RWPE2 (cell line): ENCODE results near the gene HSPA12A.

Source experiments
- ATAC-seq: fragments of 200-7000 bp; cut with Tn5 transposase; 3 replicates; pipeline ENCODE4 v1.9.1; 2021; ENCODE audit warnings: low read depth
- DNase-seq: peaks from one replicate; pipeline ENCODE4 v3.0.0-alpha.2; 2020; ENCODE audit warnings: low spot score
- H3K27ac ChIP-seq: fragments of 450-650 bp; 2 replicates; pipeline ENCODE4 v1.5.1; 2017; ENCODE audit warnings: mild to moderate bottlenecking; ENCODE audit not compliant: poor library complexity, severe bottlenecking
- H3K27me3 ChIP-seq: fragments of 250-450 bp; sonication (Bioruptor Pico); 2 replicates; pipeline ENCODE4 v1.5.1; 2021; ENCODE audit warnings: mild to moderate bottlenecking, moderate library complexity; ENCODE audit not compliant: insufficient read depth, poor library complexity, severe bottlenecking
- H3K36me3 ChIP-seq: fragments of 250-450 bp; sonication (Bioruptor Pico); 2 replicates; pipeline ENCODE4 v1.5.1; 2020; ENCODE audit warnings: low read depth, mild to moderate bottlenecking, moderate library complexity
- H3K4me1 ChIP-seq: fragments of 250-450 bp; sonication (Bioruptor Pico); 2 replicates; pipeline ENCODE4 v1.5.1; 2021; ENCODE audit warnings: mild to moderate bottlenecking, moderate library complexity; ENCODE audit not compliant: insufficient read depth, poor library complexity, severe bottlenecking
- H3K4me3 ChIP-seq: fragments of 250-450 bp; sonication (Bioruptor Pico); 2 replicates; pipeline ENCODE4 v1.5.1; 2021; ENCODE audit warnings: mild to moderate bottlenecking, moderate library complexity; ENCODE audit not compliant: severe bottlenecking
- H3K9me3 ChIP-seq: fragments of 250-450 bp; sonication (Bioruptor Pico); 2 replicates; pipeline ENCODE4 v1.5.1; 2021; ENCODE audit warnings: mild to moderate bottlenecking, moderate library complexity; ENCODE audit not compliant: severe bottlenecking
- CTCF ChIP-seq: fragments of 450-650 bp; IDR thresholded peaks from one replicate; pipeline ENCODE4 v1.5.1; 2017; ENCODE audit warnings: mild to moderate bottlenecking, moderate library complexity; ENCODE audit not compliant: poor library complexity, severe bottlenecking

The HSPA12A gene, protein sequence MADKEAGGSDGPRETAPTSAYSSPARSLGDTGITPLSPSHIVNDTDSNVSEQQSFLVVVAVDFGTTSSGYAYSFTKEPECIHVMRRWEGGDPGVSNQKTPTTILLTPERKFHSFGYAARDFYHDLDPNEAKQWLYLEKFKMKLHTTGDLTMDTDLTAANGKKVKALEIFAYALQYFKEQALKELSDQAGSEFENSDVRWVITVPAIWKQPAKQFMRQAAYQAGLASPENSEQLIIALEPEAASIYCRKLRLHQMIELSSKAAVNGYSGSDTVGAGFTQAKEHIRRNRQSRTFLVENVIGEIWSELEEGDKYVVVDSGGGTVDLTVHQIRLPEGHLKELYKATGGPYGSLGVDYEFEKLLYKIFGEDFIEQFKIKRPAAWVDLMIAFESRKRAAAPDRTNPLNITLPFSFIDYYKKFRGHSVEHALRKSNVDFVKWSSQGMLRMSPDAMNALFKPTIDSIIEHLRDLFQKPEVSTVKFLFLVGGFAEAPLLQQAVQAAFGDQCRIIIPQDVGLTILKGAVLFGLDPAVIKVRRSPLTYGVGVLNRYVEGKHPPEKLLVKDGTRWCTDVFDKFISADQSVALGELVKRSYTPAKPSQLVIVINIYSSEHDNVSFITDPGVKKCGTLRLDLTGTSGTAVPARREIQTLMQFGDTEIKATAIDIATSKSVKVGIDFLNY

GRCh38 chr10:116742367-116743265 lies at the start of gene HSPA12A:
HSPA12A (minus strand) TSS chr10:116742566; CDS start chr10:116742469, 97 bp downstream.
- no peak for TF ChIP-seq CTCF
- Histone ChIP-seq H3K27ac (peak within 1 kb of the TSS; percentile 51), H3K4me1 (peaks cover 2% of the 10 kb centered on the region), H3K9me3 (no peaks in the 10 kb centered on the region), H3K4me3 (peak within 1 kb of the TSS; percentile 72), H3K27me3 (no peaks in the 10 kb centered on the region), H3K36me3 (no peaks in the 10 kb centered on the region)
- ATAC-seq (peak; percentile 85), DNase-seq (peak; percentile 82)

DNA sequence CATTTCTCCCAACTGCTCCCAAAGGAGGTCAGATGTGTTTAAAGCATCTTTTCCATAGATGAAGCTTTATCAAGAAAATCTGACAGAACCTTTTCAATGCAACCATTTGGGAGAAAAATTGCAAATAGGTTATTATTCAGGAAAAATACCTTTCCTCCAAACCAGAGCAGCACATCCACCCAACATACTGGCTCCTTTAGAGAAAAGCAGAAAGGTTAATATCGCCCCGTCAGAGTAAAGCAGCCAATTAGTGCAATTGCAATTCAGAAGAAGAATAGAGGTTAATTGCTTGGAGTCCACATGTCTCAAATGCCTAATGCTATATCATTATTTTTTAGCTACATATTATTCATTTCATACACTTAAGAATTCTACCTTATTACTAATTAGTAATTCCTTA lies 48.9 kb upstream of the HSPA12A start:
- Histone ChIP-seq H3K4me1 (no peaks in the 10 kb centered on the region), H3K27ac (no peak overlapping the region), H3K9me3 (no peaks in the 10 kb centered on the region), H3K4me3 (no peak overlapping the region), H3K27me3 (no peaks in the 10 kb centered on the region), H3K36me3 (no peaks in the 10 kb centered on the region)
- no peak for DNase-seq
- ATAC-seq = no peak
- TF ChIP-seq CTCF = no peak

GRCh38 chr10:116787893-116788665 lies 45.7 kb upstream of the HSPA12A start:
- H3K36me3 ChIP-seq = no peaks in the 10 kb centered on the region
- no peaks in the 10 kb centered on the region for H3K27me3 ChIP-seq
- TF ChIP-seq CTCF = peak; percentile 95
- H3K27ac ChIP-seq = no peak overlapping the region
- ATAC-seq (peak; percentile 77), DNase-seq (no peak)
- H3K4me1 ChIP-seq = no peaks in the 10 kb centered on the region
- no peaks in the 10 kb centered on the region for H3K9me3 ChIP-seq
- H3K4me3 ChIP-seq = peak overlapping the region; percentile 1

GRCh38 chr10:116787053-116787659 lies 44.8 kb upstream of the HSPA12A start:
- Histone ChIP-seq H3K4me1 (no peaks in the 10 kb centered on the region), H3K27ac (no peak overlapping the region), H3K36me3 (no peaks in the 10 kb centered on the region), H3K27me3 (no peaks in the 10 kb centered on the region), H3K9me3 (no peaks in the 10 kb centered on the region), H3K4me3 (no peak overlapping the region)
- DNase-seq = no peak
- ATAC-seq = no peak
- TF ChIP-seq CTCF = no peak
